GM12878 (cell line): ENCODE measurements around the gene USP35. TPM values are rescaled to one million over a fixed set of nuclear protein-coding genes. Genes with fewer than 3 reads are reported as not detected.

ENCODE experiments used
- ATAC-seq: fragments of 200-7000 bp; cut with Tn5 transposase; 3 replicates; pipeline ENCODE4 v1.9.1; 2020; ENCODE audit warnings: mild to moderate bottlenecking, moderate library complexity
- BruUV-seq: library from RNA; stranded (reverse); fragments of 400-500 nt; replicated peaks from 2 replicates; lab custom pipeline; 2021; lab: Mats Ljungman, UMichigan
- CTCF ChIA-PET: fragments of 300-600 bp; sonication (Branson Sonifier 250); formaldehyde crosslinking; extraction: SDS; loops from one replicate; lab custom pipeline; 2021; ENCODE audit warnings: inconsistent platforms; lab: Yijun Ruan, JAX
- POLR2A ChIA-PET: fragments of 350-600 bp; formaldehyde crosslinking; extraction: SDS; loops from one replicate; lab custom pipeline; 2021; ENCODE audit warnings: inconsistent platforms; lab: Charles Lee
- RAD21 ChIA-PET: fragments of 300-600 bp; sonication (Branson Sonifier 250); formaldehyde crosslinking; loops from one replicate; lab custom pipeline; 2023; ENCODE audit warnings: antibody characterized with exemption; ENCODE audit not compliant: unreplicated experiment; lab: Charles Lee
- SMC1A ChIA-PET: fragments of 300-600 bp; sonication (Branson Sonifier 250); formaldehyde crosslinking; loops from one replicate; lab custom pipeline; 2023; ENCODE audit not compliant: unreplicated experiment, uncharacterized antibody; lab: Charles Lee
- DNase-seq: peaks from one replicate; pipeline ENCODE4 v3.0.0-alpha.2; 2011; ENCODE audit warnings: low read depth, low spot score
- FAIRE-seq: peaks from 3 replicates; lab custom pipeline; 2011; peaks lifted over from hg19 to GRCh38; lab: Jason Lieb, UNC
- H2AFZ ChIP-seq: 2 replicates; pipeline ENCODE4 v1.6.0; 2011; ENCODE audit warnings: low read depth, low read length, control low read depth; ENCODE audit not compliant: control insufficient read depth
- H3K27ac ChIP-seq: 2 replicates; pipeline ENCODE4 v1.5.1; 2011; ENCODE audit warnings: control low read depth; ENCODE audit not compliant: control insufficient read depth, insufficient read depth
- H3K27me3 ChIP-seq, 2 experiments: replicated peaks in 1 of 2; 2 replicates each; pipeline versions ENCODE4 v1.6.0 to v1.6.1; 2011; ENCODE audit warnings: low read length in 1 of 2; ENCODE audit not compliant: control insufficient read depth in 2 of 2, insufficient read depth in 2 of 2
- H3K36me3 ChIP-seq, 2 experiments: 2 replicates each; pipeline ENCODE4 v1.5.1; 2011; ENCODE audit warnings: low read length in 1 of 2; ENCODE audit not compliant: control insufficient read depth in 2 of 2, insufficient read depth in 2 of 2
- H3K4me1 ChIP-seq: 2 replicates; pipeline ENCODE4 v1.6.1; 2011; ENCODE audit warnings: mild to moderate bottlenecking, low read length, moderate library complexity, mixed read lengths; ENCODE audit not compliant: control insufficient read depth, insufficient read depth
- H3K4me2 ChIP-seq: 2 replicates; pipeline ENCODE4 v1.6.0; 2011; ENCODE audit warnings: control low read depth; ENCODE audit not compliant: control insufficient read depth, insufficient read depth
- H3K4me3 ChIP-seq: fragments of 200-600 bp; sonication (generic); 2 replicates; pipeline ENCODE4 v1.5.1; 2016
- H3K79me2 ChIP-seq: 2 replicates; pipeline ENCODE4 v1.6.0; 2011; ENCODE audit warnings: low read length; ENCODE audit not compliant: control insufficient read depth, insufficient read depth
- H3K9ac ChIP-seq: 2 replicates; pipeline ENCODE4 v1.8.0; 2011; ENCODE audit warnings: low read length, control low read depth, mixed read lengths; ENCODE audit not compliant: control insufficient read depth, insufficient read depth
- H3K9me3 ChIP-seq: replicated peaks from 3 replicates; pipeline ENCODE4 v1.5.1; 2011; ENCODE audit warnings: mild to moderate bottlenecking, low read length; ENCODE audit not compliant: control insufficient read depth, insufficient read depth
- H4K20me1 ChIP-seq: 2 replicates; pipeline ENCODE4 v1.6.0; 2011; ENCODE audit not compliant: control insufficient read depth, insufficient read depth
- CBX3 ChIP-seq: fragments of 200-600 bp; sonication (generic); IDR thresholded peaks from 2 replicates; pipeline ENCODE4 v1.6.1; 2016; ENCODE audit warnings: low read depth, borderline replicate concordance
- GATAD2B ChIP-seq: fragments of 450-650 bp; conservative IDR thresholded peaks from 2 replicates; pipeline ENCODE4 v1.6.1; 2017; ENCODE audit warnings: low read depth, mild to moderate bottlenecking, moderate library complexity
- MEF2A ChIP-seq: IDR thresholded peaks from 2 replicates; pipeline ENCODE4 v1.6.1; 2011; ENCODE audit warnings: low read depth, mild to moderate bottlenecking, low read length, moderate library complexity; ENCODE audit not compliant: insufficient read depth
- NBN ChIP-seq: fragments of 450-650 bp; IDR thresholded peaks from 2 replicates; pipeline ENCODE4 v1.6.1; 2016
- PML ChIP-seq: IDR thresholded peaks from 2 replicates; pipeline ENCODE4 v1.6.1; 2012; ENCODE audit warnings: low read length, inconsistent platforms
- POU2F2 ChIP-seq: IDR thresholded peaks from 3 replicates; pipeline ENCODE4 v1.6.1; 2011; ENCODE audit warnings: low read depth, mild to moderate bottlenecking, low read length, borderline replicate concordance
- SKIL ChIP-seq: fragments of 450-650 bp; IDR thresholded peaks from 2 replicates; pipeline ENCODE4 v1.6.1; 2017; ENCODE audit warnings: mild to moderate bottlenecking, low read depth, inconsistent platforms; ENCODE audit not compliant: poor library complexity, severe bottlenecking
- in situ Hi-C: fragments of 300-500 bp; cut with MboI; formaldehyde crosslinking; loops from 9 replicates; pipeline ENCODE4 v1.14.3; 2018; ENCODE audit warnings: mixed read lengths
- intact Hi-C: fragments of 100-400 bp; cut with micrococcal nuclease; formaldehyde crosslinking; loops from one replicate; pipeline ENCODE4 v1.14.2; 2022; ENCODE audit not compliant: unreplicated experiment
- polyA plus RNA-seq, 11 experiments: library from polyadenylated mRNA; depleted of rRNA in 4 of 11; unstranded in 6 of 11; stranded (reverse) in 5 of 11; fragments of >200 nt; fragmentation: Nextera tagmentation in 4 of 11; fragmentation: Illumina TruSeq in 1 of 11; extraction: Ambion mirVana in 4 of 11; extraction: Trizol in 1 of 11; gene quantifications; 1 replicate in 1 of 11; 2 replicates in 10 of 11; pipeline versions ENCODE4 v1.2.1 to v1.2.3, GENCODE V29; 2011 to 2016; ENCODE audit warnings: inconsistent platforms in 2 of 11, missing spikeins in 2 of 11, low read depth in 1 of 11
- total RNA-seq, 4 experiments: library from RNA; depleted of rRNA in 3 of 4; stranded (reverse); fragments of >200 nt in 3 of 4; fragmentation: Illumina TruSeq in 1 of 4; extraction: Trizol in 1 of 4; gene quantifications; 2 replicates each; pipeline versions ENCODE4 v1.2.1 to v1.2.3, GENCODE V29; 2013 to 2021

The USP35 gene
- total and polyA plus RNA-seq, 10 of the 15 experiments (the other 5 are each of a cell fraction or from before 2014, with no cell fraction given), result 0.13 to 6.4 (median 3.1) TPM; not detected in 1

DNA sequence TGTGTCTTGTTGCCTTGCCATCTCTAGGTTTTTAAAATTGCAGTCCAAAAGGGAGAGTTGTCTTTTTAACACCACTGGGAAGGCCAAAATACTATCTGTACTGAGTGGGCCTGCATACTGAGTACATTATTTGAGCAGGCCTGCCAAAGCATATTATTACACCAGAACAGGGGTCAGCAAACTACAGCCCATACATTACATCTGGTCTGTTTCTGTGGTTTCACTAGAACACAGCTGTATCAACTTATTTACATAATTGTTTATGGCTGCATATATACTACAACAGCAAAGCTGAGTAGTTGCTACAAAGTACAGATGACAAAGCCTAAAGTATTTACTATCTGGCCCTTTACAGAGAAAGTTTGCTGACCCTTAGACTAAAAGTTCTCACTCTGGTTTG is 74.0 kb downstream of the USP35 start:
- ChIA-PET POLR2A (no interaction called here), SMC1A (interaction anchor here (1.2 kb wide), 1 partner anchor 302 kb away, joined by 4 read pairs; no protein-coding TSS in a partner anchor), CTCF (interaction anchor here (1.5 kb wide), 1 partner anchor 301 kb away, joined by 5 read pairs; no protein-coding TSS in a partner anchor), RAD21 (interaction anchor here (1.1 kb wide), 1 partner anchor 14 kb away, joined by 3 read pairs; no protein-coding TSS in a partner anchor)
- Histone ChIP-seq H3K9me3 (no peaks in the 10 kb centered on the region), H3K4me2 (no peak overlapping the region), H3K9ac (no peak overlapping the region), H3K27me3 (no peaks in the 10 kb centered on the region), H3K79me2 (no peaks in the 10 kb centered on the region), H2AFZ (no peak overlapping the region), H3K36me3 (no peaks in the 10 kb centered on the region), H4K20me1 (no peaks in the 10 kb centered on the region), H3K4me1 (no peaks in the 10 kb centered on the region), H3K27ac (no peak overlapping the region), H3K4me3 (no peak overlapping the region)
- intact Hi-C loops (no loop called here), in situ Hi-C loops (no loop called here)
- DNase-seq (no peak), ATAC-seq (no peak), FAIRE-seq (no peak)
- TF ChIP-seq PML (no peak), POU2F2 (no peak), SKIL (no peak), NBN (no peak), MEF2A (no peak), GATAD2B (no peak), CBX3 (no peak)
- BruUV-seq, result no TSS peak

Other genes with a start within 250 kb of the USP35 start
- gene INTS4, start 194.3 kb upstream of the USP35 start, total RNA-seq (2014; rRNA removed), result 47.7 and 50.5 TPM in 2 replicates
- 40.2 and 44.4 TPM in 2 replicates for gene INTS4, start 194.3 kb upstream of the USP35 start, total RNA-seq (2014; rRNA removed; fragmentation: Illumina TruSeq; extraction: Trizol)
- gene INTS4, start 194.3 kb upstream of the USP35 start, total RNA-seq (2021), result 36.6 and 39.4 TPM in 2 replicates
- gene INTS4, start 194.3 kb upstream of the USP35 start, polyA plus RNA-seq (2011; rRNA removed), result 48.1 and 49.5 TPM in 2 replicates
- gene INTS4, start 194.3 kb upstream of the USP35 start, polyA plus RNA-seq (2014; fragmentation: Illumina TruSeq; extraction: Trizol), result 38.6 and 42.1 TPM in 2 replicates
- gene INTS4, start 194.3 kb upstream of the USP35 start, polyA plus RNA-seq (2014; fragmentation: Nextera tagmentation; extraction: Ambion mirVana), result 10 to 100 TPM; 20.2 to 24.3 TPM
- 39.4 and 39.9 TPM in 2 replicates for gene INTS4, start 194.3 kb upstream of the USP35 start, polyA plus RNA-seq (2014; rRNA removed)
- 10 to 100 TPM; 40.1 to 41.1 TPM for gene INTS4, start 194.3 kb upstream of the USP35 start, polyA plus RNA-seq (2016; fragmentation: Nextera tagmentation; extraction: Ambion mirVana)
- gene KCTD14, start 165.6 kb upstream of the USP35 start, total RNA-seq (2014; rRNA removed), result 0.51 and 0.54 TPM in 2 replicates
- 0.41 and 0.45 TPM in 2 replicates for gene KCTD14, start 165.6 kb upstream of the USP35 start, total RNA-seq (2014; rRNA removed; fragmentation: Illumina TruSeq; extraction: Trizol)
- gene KCTD14, start 165.6 kb upstream of the USP35 start, total RNA-seq (2021), result 0.38 and 0.43 TPM in 2 replicates
- 0.04 and 0.19 TPM in 2 replicates for gene KCTD14, start 165.6 kb upstream of the USP35 start, polyA plus RNA-seq (2011; rRNA removed)
- gene KCTD14, start 165.6 kb upstream of the USP35 start, polyA plus RNA-seq (2014; fragmentation: Illumina TruSeq; extraction: Trizol), result 0.63 and 0.74 TPM in 2 replicates
- under 1 TPM; 0.11 to 0.42 TPM for gene KCTD14, start 165.6 kb upstream of the USP35 start, polyA plus RNA-seq (2014; fragmentation: Nextera tagmentation; extraction: Ambion mirVana)
- 0.53 and 0.59 TPM in 2 replicates for gene KCTD14, start 165.6 kb upstream of the USP35 start, polyA plus RNA-seq (2014; rRNA removed)
- gene KCTD14, start 165.6 kb upstream of the USP35 start, polyA plus RNA-seq (2016; fragmentation: Nextera tagmentation; extraction: Ambion mirVana), result under 1 TPM; 0.54 TPM
- gene THRSP, start 125.1 kb upstream of the USP35 start, total RNA-seq (2014; rRNA removed), result not detected in 2 replicates
- gene THRSP, start 125.1 kb upstream of the USP35 start, total RNA-seq (2014; rRNA removed; fragmentation: Illumina TruSeq; extraction: Trizol), result not detected in 2 replicates
- gene THRSP, start 125.1 kb upstream of the USP35 start, total RNA-seq (2021), result not detected in 2 replicates
- not detected in 2 replicates for gene THRSP, start 125.1 kb upstream of the USP35 start, polyA plus RNA-seq (2011; rRNA removed)
- gene THRSP, start 125.1 kb upstream of the USP35 start, polyA plus RNA-seq (2014; fragmentation: Illumina TruSeq; extraction: Trizol), result not detected in 2 replicates
- gene THRSP, start 125.1 kb upstream of the USP35 start, polyA plus RNA-seq (2014; fragmentation: Nextera tagmentation; extraction: Ambion mirVana), result not detected
- not detected in 2 replicates for gene THRSP, start 125.1 kb upstream of the USP35 start, polyA plus RNA-seq (2014; rRNA removed)
- under 1 TPM in 1 of 2 experiments, not detected in 1; 0.18 TPM for gene THRSP, start 125.1 kb upstream of the USP35 start, polyA plus RNA-seq (2016; fragmentation: Nextera tagmentation; extraction: Ambion mirVana)
- gene NDUFC2, start 109.1 kb upstream of the USP35 start, total RNA-seq (2014; rRNA removed), result 145 and 167 TPM in 2 replicates
- gene NDUFC2, start 109.1 kb upstream of the USP35 start, total RNA-seq (2014; rRNA removed; fragmentation: Illumina TruSeq; extraction: Trizol), result 134 and 145 TPM in 2 replicates
- 185 and 187 TPM in 2 replicates for gene NDUFC2, start 109.1 kb upstream of the USP35 start, total RNA-seq (2021)
- 120 and 153 TPM in 2 replicates for gene NDUFC2, start 109.1 kb upstream of the USP35 start, polyA plus RNA-seq (2011; rRNA removed)
- 13.1 and 103 TPM in 2 replicates for gene NDUFC2, start 109.1 kb upstream of the USP35 start, polyA plus RNA-seq (2014; fragmentation: Illumina TruSeq; extraction: Trizol)
- 100 to 1,000 TPM; 483 to 529 TPM for gene NDUFC2, start 109.1 kb upstream of the USP35 start, polyA plus RNA-seq (2014; fragmentation: Nextera tagmentation; extraction: Ambion mirVana)
- gene NDUFC2, start 109.1 kb upstream of the USP35 start, polyA plus RNA-seq (2014; rRNA removed), result 178 and 198 TPM in 2 replicates
- gene NDUFC2, start 109.1 kb upstream of the USP35 start, polyA plus RNA-seq (2016; fragmentation: Nextera tagmentation; extraction: Ambion mirVana), result 100 to 1,000 TPM; 409 to 466 TPM
- gene ALG8, start 49.3 kb upstream of the USP35 start, total RNA-seq (2014; rRNA removed), result 56.9 and 75.9 TPM in 2 replicates
- gene ALG8, start 49.3 kb upstream of the USP35 start, total RNA-seq (2014; rRNA removed; fragmentation: Illumina TruSeq; extraction: Trizol), result 66.1 and 66.9 TPM in 2 replicates
- gene ALG8, start 49.3 kb upstream of the USP35 start, total RNA-seq (2021), result 48.4 and 50.6 TPM in 2 replicates
- 59.9 and 75.6 TPM in 2 replicates for gene ALG8, start 49.3 kb upstream of the USP35 start, polyA plus RNA-seq (2011; rRNA removed)
- 69.8 and 74.8 TPM in 2 replicates for gene ALG8, start 49.3 kb upstream of the USP35 start, polyA plus RNA-seq (2014; fragmentation: Illumina TruSeq; extraction: Trizol)
- gene ALG8, start 49.3 kb upstream of the USP35 start, polyA plus RNA-seq (2014; fragmentation: Nextera tagmentation; extraction: Ambion mirVana), result 100 to 1,000 TPM in 1 of 2 experiments, 10 to 100 TPM in 1; 79.1 to 105 TPM
- gene ALG8, start 49.3 kb upstream of the USP35 start, polyA plus RNA-seq (2014; rRNA removed), result 45.7 TPM in 2 replicates
- 10 to 100 TPM; 88.1 to 88.6 TPM for gene ALG8, start 49.3 kb upstream of the USP35 start, polyA plus RNA-seq (2016; fragmentation: Nextera tagmentation; extraction: Ambion mirVana)
- gene KCTD21, start 293 bp upstream of the USP35 start, total RNA-seq (2014; rRNA removed), result 3.4 and 3.5 TPM in 2 replicates
- gene KCTD21, start 293 bp upstream of the USP35 start, total RNA-seq (2014; rRNA removed; fragmentation: Illumina TruSeq; extraction: Trizol), result 3.8 and 4.1 TPM in 2 replicates
- gene KCTD21, start 293 bp upstream of the USP35 start, total RNA-seq (2021), result 4.5 and 4.6 TPM in 2 replicates
- gene KCTD21, start 293 bp upstream of the USP35 start, polyA plus RNA-seq (2011; rRNA removed), result 4.4 and 4.8 TPM in 2 replicates
- 4.7 and 5.4 TPM in 2 replicates for gene KCTD21, start 293 bp upstream of the USP35 start, polyA plus RNA-seq (2014; fragmentation: Illumina TruSeq; extraction: Trizol)
- under 1 TPM; 0.63 to 0.73 TPM for gene KCTD21, start 293 bp upstream of the USP35 start, polyA plus RNA-seq (2014; fragmentation: Nextera tagmentation; extraction: Ambion mirVana)
- gene KCTD21, start 293 bp upstream of the USP35 start, polyA plus RNA-seq (2014; rRNA removed), result 4.3 and 4.5 TPM in 2 replicates
- 1 to 10 TPM; 2.1 to 2.9 TPM for gene KCTD21, start 293 bp upstream of the USP35 start, polyA plus RNA-seq (2016; fragmentation: Nextera tagmentation; extraction: Ambion mirVana)
- 4.8 and 5.7 TPM in 2 replicates for gene GAB2, start 228.9 kb downstream of the USP35 start, total RNA-seq (2014; rRNA removed)
- gene GAB2, start 228.9 kb downstream of the USP35 start, total RNA-seq (2014; rRNA removed; fragmentation: Illumina TruSeq; extraction: Trizol), result 5.7 and 6.4 TPM in 2 replicates
- gene GAB2, start 228.9 kb downstream of the USP35 start, total RNA-seq (2021), result 12.0 and 12.6 TPM in 2 replicates
- 0.24 and 0.69 TPM in 2 replicates for gene GAB2, start 228.9 kb downstream of the USP35 start, polyA plus RNA-seq (2011; rRNA removed)
- gene GAB2, start 228.9 kb downstream of the USP35 start, polyA plus RNA-seq (2014; fragmentation: Illumina TruSeq; extraction: Trizol), result 7.9 and 8.7 TPM in 2 replicates
- gene GAB2, start 228.9 kb downstream of the USP35 start, polyA plus RNA-seq (2014; fragmentation: Nextera tagmentation; extraction: Ambion mirVana), result 1 to 10 TPM; 1.1 to 2.1 TPM
- gene GAB2, start 228.9 kb downstream of the USP35 start, polyA plus RNA-seq (2014; rRNA removed), result 5.0 and 5.2 TPM in 2 replicates
- 1 to 10 TPM; 1.6 to 2.8 TPM for gene GAB2, start 228.9 kb downstream of the USP35 start, polyA plus RNA-seq (2016; fragmentation: Nextera tagmentation; extraction: Ambion mirVana)